DND-41 (cell line): Measurements from ENCODE around the gene NMUR2.

Experiments used
- ATAC-seq: fragments of 200-7000 bp; cut with Tn5 transposase; 3 replicates; pipeline ENCODE4 v1.9.1; 2021; ENCODE audit warnings: low read depth; ENCODE audit not compliant: insufficient read depth
- DNase-seq: peaks from one replicate; pipeline ENCODE4 v3.0.0-alpha.2; 2020
- H2AFZ ChIP-seq: 2 replicates; pipeline ENCODE4 v1.6.0; 2012; ENCODE audit warnings: low read depth, low read length
- H3K27ac ChIP-seq: 2 replicates; pipeline ENCODE4 v1.5.1; 2012; ENCODE audit warnings: low read length, inconsistent platforms
- H3K27me3 ChIP-seq: fragments of 200-600 bp; sonication (generic); 2 replicates; pipeline ENCODE4 v1.6.0; 2012; ENCODE audit warnings: low read length, mild to moderate bottlenecking, inconsistent platforms; ENCODE audit not compliant: insufficient read depth, poor library complexity
- H3K36me3 ChIP-seq: 2 replicates; pipeline ENCODE4 v1.5.1; 2012; ENCODE audit warnings: low read length, inconsistent platforms; ENCODE audit not compliant: insufficient read depth
- H3K4me1 ChIP-seq: 2 replicates; pipeline ENCODE4 v1.5.1; 2012; ENCODE audit warnings: mild to moderate bottlenecking, low read length; ENCODE audit not compliant: insufficient read depth
- H3K4me2 ChIP-seq: 2 replicates; pipeline ENCODE4 v1.6.0; 2012; ENCODE audit warnings: mild to moderate bottlenecking, moderate library complexity, low read length, inconsistent platforms; ENCODE audit not compliant: insufficient read depth
- H3K4me3 ChIP-seq, 2 experiments: fragments of 200-600 bp in 1 of 2; shearing (Covaris generic) in 1 of 2; 2 replicates each; pipeline ENCODE4 v1.5.1; 2012 to 2016; ENCODE audit warnings: inconsistent platforms in 2 of 2, low read length in 2 of 2, mild to moderate bottlenecking in 2 of 2, low read depth in 1 of 2, moderate library complexity in 1 of 2
- H3K79me2 ChIP-seq: 2 replicates; pipeline ENCODE4 v1.6.0; 2012; ENCODE audit warnings: low read length, inconsistent platforms; ENCODE audit not compliant: insufficient read depth
- H3K9ac ChIP-seq: 2 replicates; pipeline ENCODE4 v1.6.0; 2012; ENCODE audit warnings: low read depth, mild to moderate bottlenecking, inconsistent platforms, low read length, moderate library complexity
- H3K9me3 ChIP-seq: 2 replicates; pipeline ENCODE4 v1.5.1; 2012; ENCODE audit warnings: low read length, moderate library complexity, mild to moderate bottlenecking, inconsistent platforms; ENCODE audit not compliant: insufficient read depth, severe bottlenecking
- H4K20me1 ChIP-seq: 2 replicates; pipeline ENCODE4 v1.6.0; 2012; ENCODE audit warnings: low read length; ENCODE audit not compliant: insufficient read depth
- CTCF ChIP-seq: IDR thresholded peaks from 2 replicates; pipeline ENCODE4 v1.5.1; 2012; ENCODE audit warnings: borderline replicate concordance, low read length, moderate library complexity, mild to moderate bottlenecking; ENCODE audit not compliant: poor library complexity, severe bottlenecking; ENCODE audit errors: extremely low read depth
- EZH2 ChIP-seq: IDR thresholded peaks from 3 replicates; pipeline ENCODE4 v1.6.1; 2012; ENCODE audit warnings: borderline replicate concordance, low read depth, mild to moderate bottlenecking, moderate library complexity, low read length, inconsistent platforms; ENCODE audit not compliant: severe bottlenecking

NMUR2 gene

GRCh38 chr5:152380415-152381123, 24.5 kb downstream of the NMUR2 start:
- DNase-seq (no peak), ATAC-seq (no peak)
- Histone ChIP-seq H3K36me3 (no peaks in the 10 kb centered on the region), H3K27me3 (no peaks in the 10 kb centered on the region), H3K4me3 (no peak overlapping the region), H3K4me2 (no peak overlapping the region), H2AFZ (no peak overlapping the region), H3K9ac (no peak overlapping the region), H3K9me3 (no peaks in the 10 kb centered on the region), H3K4me1 (no peaks in the 10 kb centered on the region), H4K20me1 (no peaks in the 10 kb centered on the region), H3K79me2 (no peaks in the 10 kb centered on the region), H3K27ac (no peak overlapping the region)
- TF ChIP-seq EZH2 (no peak), CTCF (no peak)

GRCh38 chr5:152379331-152379730, 25.7 kb downstream of the NMUR2 start:
- H2AFZ ChIP-seq = no peak overlapping the region
- H3K27me3 ChIP-seq = no peaks in the 10 kb centered on the region
- DNase-seq = no peak
- H3K4me1 ChIP-seq = no peaks in the 10 kb centered on the region
- H3K27ac ChIP-seq = no peak overlapping the region
- no peak overlapping the region for H3K9ac ChIP-seq
- no peaks in the 10 kb centered on the region for H3K9me3 ChIP-seq
- no peak overlapping the region for H3K4me3 ChIP-seq
- no peaks in the 10 kb centered on the region for H4K20me1 ChIP-seq
- no peak for TF ChIP-seq CTCF
- TF ChIP-seq EZH2 = no peak
- H3K79me2 ChIP-seq = no peaks in the 10 kb centered on the region
- no peak for ATAC-seq
- H3K36me3 ChIP-seq = no peaks in the 10 kb centered on the region
- no peak overlapping the region for H3K4me2 ChIP-seq

GRCh38 chr5:152378730-152379129, 26.3 kb downstream of the NMUR2 start:
- Histone ChIP-seq H3K9me3 (no peaks in the 10 kb centered on the region), H3K4me1 (no peaks in the 10 kb centered on the region), H3K4me2 (no peak overlapping the region), H2AFZ (no peak overlapping the region), H3K27ac (no peak overlapping the region), H3K36me3 (no peaks in the 10 kb centered on the region), H3K79me2 (no peaks in the 10 kb centered on the region), H3K9ac (no peak overlapping the region), H4K20me1 (no peaks in the 10 kb centered on the region), H3K27me3 (no peaks in the 10 kb centered on the region), H3K4me3 (no peak overlapping the region)
- TF ChIP-seq EZH2 (no peak), CTCF (no peak)
- no peak for DNase-seq
- ATAC-seq = no peak

GRCh38 chr5:152376886-152377285, 28.2 kb downstream of the NMUR2 start:
- H3K4me2 ChIP-seq = no peak overlapping the region
- no peaks in the 10 kb centered on the region for H3K9me3 ChIP-seq
- no peaks in the 10 kb centered on the region for H4K20me1 ChIP-seq
- H3K79me2 ChIP-seq = no peaks in the 10 kb centered on the region
- H3K27me3 ChIP-seq = no peaks in the 10 kb centered on the region
- no peak overlapping the region for H2AFZ ChIP-seq
- H3K9ac ChIP-seq = no peak overlapping the region
- H3K4me3 ChIP-seq = no peak overlapping the region
- no peak overlapping the region for H3K27ac ChIP-seq
- no peaks in the 10 kb centered on the region for H3K36me3 ChIP-seq
- no peaks in the 10 kb centered on the region for H3K4me1 ChIP-seq
- DNase-seq (no peak), ATAC-seq (no peak)
- TF ChIP-seq CTCF (no peak), EZH2 (no peak)
